Posterior vena cava (tissue), 2 donors: ENCODE measurements around the gene SELENOO. TPM values are rescaled to one million over a fixed set of nuclear protein-coding genes. Genes with fewer than 3 reads are reported as not detected.
"Not testable (repeated sequence)": the region's sequence is repeated elsewhere in the genome, so short reads cannot be mapped to it uniquely, and the experiment has no call there.

Experiments used
- DNase-seq: peaks from one replicate; pipeline ENCODE4 v3.0.0-alpha.2; 2020; ENCODE audit warnings: low spot score
- intact Hi-C, 2 donors: fragments of 100-400 bp; cut with DNase I; formaldehyde crosslinking; loops; one replicate each; pipeline versions ENCODE4 v1.14.1 to v1.14.2; 2022 to 2023
- long read RNA-seq, 2 donors: library from polyadenylated mRNA; unstranded; transcript quantifications; one replicate each; pipeline ENCODE4 v2.0.0, GENCODE V29; 2020 to 2021
- total RNA-seq, 2 donors: library from RNA; stranded (reverse); fragmentation: NEBNext Ultra II Directional; extraction: Animal tissue kit (Norgen Biotek cat#: 25700); gene quantifications; one replicate each; pipeline ENCODE4 v1.2.1, GENCODE V29; 2021
- donor health status: DM: yes; HTN: yes; CAD: no.
- donor health status: DM: yes; HTN: yes; CAD: no.

SELENOO gene, protein sequence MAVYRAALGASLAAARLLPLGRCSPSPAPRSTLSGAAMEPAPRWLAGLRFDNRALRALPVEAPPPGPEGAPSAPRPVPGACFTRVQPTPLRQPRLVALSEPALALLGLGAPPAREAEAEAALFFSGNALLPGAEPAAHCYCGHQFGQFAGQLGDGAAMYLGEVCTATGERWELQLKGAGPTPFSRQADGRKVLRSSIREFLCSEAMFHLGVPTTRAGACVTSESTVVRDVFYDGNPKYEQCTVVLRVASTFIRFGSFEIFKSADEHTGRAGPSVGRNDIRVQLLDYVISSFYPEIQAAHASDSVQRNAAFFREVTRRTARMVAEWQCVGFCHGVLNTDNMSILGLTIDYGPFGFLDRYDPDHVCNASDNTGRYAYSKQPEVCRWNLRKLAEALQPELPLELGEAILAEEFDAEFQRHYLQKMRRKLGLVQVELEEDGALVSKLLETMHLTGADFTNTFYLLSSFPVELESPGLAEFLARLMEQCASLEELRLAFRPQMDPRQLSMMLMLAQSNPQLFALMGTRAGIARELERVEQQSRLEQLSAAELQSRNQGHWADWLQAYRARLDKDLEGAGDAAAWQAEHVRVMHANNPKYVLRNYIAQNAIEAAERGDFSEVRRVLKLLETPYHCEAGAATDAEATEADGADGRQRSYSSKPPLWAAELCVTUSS
- 10 to 100 TPM; 10.8 to 11.9 TPM for total RNA-seq
- long read RNA-seq, donor 1, transcript SELENOO-201 (9 exons, 2,315 nt) = major isoform, 12 of 23 reads
- long read RNA-seq, donor 1, partial matches to known transcripts = 4 of 23 reads
- long read RNA-seq, donor 1, other reads (novel, unspliced or antisense) = 7 of 23 reads
- long read RNA-seq, donor 2, partial matches to known transcripts = 5 of 10 reads
- long read RNA-seq, donor 2, other reads (novel, unspliced or antisense) = 3 of 10 reads

- peak; percentile 97 for DNase-seq
- intact Hi-C loops = no loop called here
Measured at GRCh38 chr22:50200461-50201190, at the start of gene SELENOO. Gene SELENOO (plus strand): TSS chr22:50201011. CDS start chr22:50201037, 26 bp downstream.

- intact Hi-C loops = no loop called here
- peak; percentile 64 for DNase-seq
Measured at GRCh38 chr22:50151571-50152537, 49.0 kb upstream of the SELENOO start.

- intact Hi-C loops = no loop called here
- no peak for DNase-seq
Measured at GRCh38 chr22:50153056-50153755, 47.6 kb upstream of the SELENOO start.

GRCh38 chr22:50153756-50154140 is 47.1 kb upstream of the SELENOO start:
- no peak for DNase-seq
- intact Hi-C loops = no loop called here

DNA sequence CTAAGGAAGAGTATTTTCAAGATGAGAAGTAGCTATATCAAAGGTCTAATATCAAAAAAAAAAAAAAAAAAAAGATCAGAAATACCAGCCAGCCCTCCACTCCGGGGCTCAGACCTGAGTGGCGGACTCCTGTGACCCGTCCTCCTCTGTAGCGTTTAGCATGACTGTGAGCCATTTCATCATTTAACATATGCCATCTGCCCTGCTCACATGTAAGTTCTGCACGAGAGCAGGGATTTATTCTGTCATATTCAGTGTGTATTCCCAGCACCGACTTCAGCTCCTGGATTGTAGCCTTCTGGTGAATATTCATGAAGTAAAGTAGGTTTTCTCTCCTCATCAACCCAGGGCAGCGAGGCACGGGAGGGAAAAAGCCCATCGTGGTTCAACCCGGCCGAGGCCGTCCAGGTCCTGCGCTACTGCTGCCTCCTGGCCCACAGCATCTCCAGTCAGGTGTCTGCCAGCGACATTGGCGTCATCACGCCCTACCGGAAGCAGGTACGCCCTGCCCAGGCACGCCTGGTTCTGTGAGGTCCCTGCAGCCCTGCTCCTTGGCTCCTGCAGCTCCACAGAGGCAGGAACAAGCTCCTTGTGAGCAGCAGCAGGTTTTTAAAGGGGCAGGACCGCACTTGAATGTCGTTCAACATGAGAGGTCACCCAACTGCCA is 43.0 kb upstream of the SELENOO start:
- DNase-seq = no peak
- intact Hi-C loops = no loop called here

DNA sequence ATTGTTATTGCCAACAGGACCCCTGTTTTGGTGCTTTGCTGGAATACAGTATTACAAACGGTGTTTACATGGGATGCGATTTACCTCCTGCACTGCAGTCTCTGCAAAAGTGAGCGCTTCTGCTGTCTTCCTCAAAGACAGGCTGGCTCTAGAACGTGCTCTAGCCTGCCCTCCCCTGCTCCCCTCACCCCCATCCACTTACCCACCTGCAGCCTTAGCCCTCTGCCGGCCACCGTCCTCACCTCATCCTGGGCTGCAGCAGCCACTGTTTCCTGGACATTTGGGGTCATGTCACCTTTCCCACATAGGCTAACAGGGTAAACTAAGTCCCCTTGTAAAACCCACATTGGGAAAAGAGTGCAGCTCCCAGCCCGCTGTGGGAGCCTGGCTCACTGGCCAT is 39.9 kb upstream of the SELENOO start:
- intact Hi-C loops = no loop called here

GRCh38 chr22:50161508-50162390 is 39.1 kb upstream of the SELENOO start:
- DNase-seq = no peak
- intact Hi-C loops = no loop called here

More for the DNA sequence above, 39.9 kb upstream of the SELENOO start:
- no peak for DNase-seq

DNA sequence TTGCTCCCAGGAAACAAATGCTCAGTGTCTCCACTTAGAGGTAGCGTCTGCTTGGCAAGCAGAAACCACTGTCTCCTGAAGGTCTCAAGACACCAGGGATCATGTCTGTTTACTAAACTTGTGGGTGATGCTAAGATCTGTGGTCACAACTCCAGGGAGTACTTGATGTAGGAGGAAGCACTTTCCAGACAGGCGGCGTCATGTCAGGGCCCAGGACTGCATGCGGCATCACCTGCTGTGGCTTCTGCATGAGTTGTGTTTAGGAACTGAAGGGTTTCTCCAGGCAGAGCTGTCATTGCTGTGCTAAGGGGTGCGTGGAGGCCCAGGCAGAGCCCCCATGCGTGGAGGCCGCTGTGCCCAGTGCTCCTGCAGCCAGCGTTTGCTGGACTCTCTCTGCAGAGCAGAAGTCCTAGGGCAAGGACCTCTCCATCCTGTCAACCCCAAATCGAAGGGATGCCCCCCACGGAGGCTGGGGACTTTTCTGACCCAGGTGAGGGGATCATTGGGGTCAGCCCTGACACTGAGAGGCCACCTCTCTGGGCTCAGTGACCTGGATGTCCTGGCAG is 38.3 kb upstream of the SELENOO start:
- DNase-seq = no peak
- intact Hi-C loops = no loop called here

GRCh38 chr22:50165436-50166123 is 35.2 kb upstream of the SELENOO start:
- no peak for DNase-seq
- intact Hi-C loops = no loop called here

GRCh38 chr22:50167689-50168489 is 32.9 kb upstream of the SELENOO start:
- peak; percentile 72 for DNase-seq
- intact Hi-C loops = no loop called here

DNA sequence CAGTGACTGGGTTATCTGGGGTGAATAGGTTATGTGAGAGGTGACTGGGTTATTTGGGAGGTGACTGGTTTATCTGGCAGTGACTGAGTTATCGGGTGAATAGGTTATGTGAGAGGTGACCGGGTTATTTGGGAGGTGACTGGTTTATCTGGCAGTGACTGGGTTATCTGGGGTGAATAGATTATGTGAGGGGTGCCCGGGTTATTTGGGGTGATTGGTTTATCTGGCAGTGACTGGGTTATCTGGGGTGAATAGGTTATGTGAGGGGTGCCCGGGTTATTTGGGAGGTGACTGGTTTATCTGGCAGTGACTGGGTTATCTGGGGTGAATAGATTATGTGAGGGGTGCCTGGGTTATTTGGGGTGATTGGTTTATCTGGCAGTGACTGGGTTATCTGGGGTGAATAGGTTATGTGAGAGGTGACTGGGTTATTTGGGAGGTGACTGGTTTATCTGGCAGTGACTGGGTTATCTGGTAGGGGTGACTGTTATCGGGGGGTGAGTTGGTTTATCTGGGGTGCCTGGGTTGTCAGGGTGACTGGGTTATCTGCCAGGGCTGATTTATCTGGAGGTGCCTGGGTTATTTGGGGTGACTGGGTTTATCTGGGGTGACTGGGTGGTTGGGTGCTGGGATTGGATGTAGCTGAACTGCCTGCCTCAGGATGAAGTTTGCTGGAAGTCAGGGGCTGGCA is 32.2 kb upstream of the SELENOO start:
- DNase-seq, intact Hi-C loops: not testable (repeated sequence)

- DNase-seq = peak; percentile 72
- intact Hi-C loops = no loop called here
Measured at GRCh38 chr22:50169181-50169759, 31.5 kb upstream of the SELENOO start.

- intact Hi-C loops = no loop called here
- peak; percentile 78 for DNase-seq
Measured at GRCh38 chr22:50169774-50170341, 31.0 kb upstream of the SELENOO start.
